Raji (cell line): ENCODE results near the gene EPHA7.

ENCODE experiments used
- POLR2A ChIP-seq: IDR thresholded peaks from 2 replicates; pipeline ENCODE4 v1.6.1; 2011; ENCODE audit warnings: low read depth, low read length, control low read depth; ENCODE audit not compliant: insufficient read depth

Gene EPHA7

DNA sequence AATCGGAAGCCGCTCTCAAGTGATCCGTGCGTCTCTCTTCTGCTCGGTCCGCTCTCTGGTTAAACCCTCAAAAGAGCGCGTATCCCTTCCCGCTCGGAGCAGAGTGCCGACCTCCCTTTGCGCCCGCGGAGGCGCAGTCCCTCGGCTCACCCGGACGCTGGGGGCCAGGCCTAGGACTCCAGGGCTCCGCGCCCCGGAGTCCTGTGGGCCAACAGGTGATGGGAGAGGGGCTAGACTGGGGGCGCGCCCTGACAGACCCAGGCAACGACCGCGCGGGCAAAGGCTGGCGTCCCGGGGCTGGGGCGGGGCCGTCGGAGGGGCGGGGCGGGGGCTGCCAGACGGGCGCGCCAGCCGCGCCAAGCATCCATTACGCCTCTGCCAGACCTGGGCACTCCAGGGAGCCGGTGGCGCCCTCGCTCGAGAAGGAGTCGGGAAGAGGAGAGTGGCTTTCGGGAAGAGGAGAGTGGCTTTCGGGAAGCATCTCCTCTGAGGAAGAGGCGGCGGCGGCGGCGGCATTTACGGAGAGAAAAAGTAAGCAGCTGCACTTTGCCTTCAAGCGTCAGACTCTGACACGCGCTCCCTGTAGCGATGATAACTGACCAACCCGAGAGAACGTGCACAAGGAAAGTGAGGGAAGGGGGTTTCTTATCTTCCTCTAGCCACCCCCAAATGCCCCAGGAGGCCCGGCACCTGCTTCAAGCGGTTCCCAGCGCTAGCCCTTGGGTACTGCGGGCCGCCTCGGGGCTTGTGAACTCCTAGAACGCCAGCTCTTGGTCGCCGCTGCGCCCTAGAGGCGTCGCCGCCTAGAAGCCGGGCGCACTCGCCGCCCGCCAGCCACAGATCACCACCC, 2.6 kb downstream of the EPHA7 start:
- TF ChIP-seq POLR2A, result no peak

DNA sequence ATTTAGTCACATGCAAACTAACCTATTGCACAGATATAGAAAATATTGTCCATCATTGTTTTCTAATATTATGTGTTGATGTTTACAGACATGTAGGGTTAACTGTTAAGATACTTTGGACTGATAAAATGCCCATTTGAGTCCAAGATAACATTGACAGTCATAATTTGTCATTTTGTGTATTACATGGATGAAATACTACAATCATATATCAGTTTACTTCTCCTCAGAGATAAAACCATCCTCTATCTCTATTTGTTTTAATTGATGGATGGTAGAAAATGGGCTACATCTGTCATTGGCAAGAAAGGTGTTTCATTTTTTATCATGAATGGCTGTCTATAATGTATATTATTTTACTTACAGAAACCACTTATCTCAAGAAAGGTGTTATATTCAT, 6.2 kb downstream of the EPHA7 start:
- TF ChIP-seq POLR2A, result no peak

DNA sequence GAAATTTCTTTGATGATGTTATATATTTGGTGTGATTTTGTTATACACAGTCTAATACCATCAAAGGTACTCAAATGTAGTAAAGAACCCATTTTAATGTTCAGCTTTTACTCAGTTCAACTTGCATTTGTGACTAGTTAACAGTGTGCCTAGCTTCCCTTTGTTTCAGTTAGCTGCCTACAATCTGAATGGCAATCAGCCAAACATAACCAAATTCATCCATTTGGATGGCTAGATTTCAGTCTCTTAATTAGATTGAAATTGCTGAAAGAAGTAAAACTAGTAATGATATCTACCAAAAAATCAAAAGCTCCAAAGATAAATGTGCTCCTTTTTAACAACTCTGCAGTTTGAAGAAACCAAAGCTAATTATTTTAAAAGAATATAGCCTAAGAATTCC, 6.9 kb downstream of the EPHA7 start:
- TF ChIP-seq POLR2A, result no peak

DNA sequence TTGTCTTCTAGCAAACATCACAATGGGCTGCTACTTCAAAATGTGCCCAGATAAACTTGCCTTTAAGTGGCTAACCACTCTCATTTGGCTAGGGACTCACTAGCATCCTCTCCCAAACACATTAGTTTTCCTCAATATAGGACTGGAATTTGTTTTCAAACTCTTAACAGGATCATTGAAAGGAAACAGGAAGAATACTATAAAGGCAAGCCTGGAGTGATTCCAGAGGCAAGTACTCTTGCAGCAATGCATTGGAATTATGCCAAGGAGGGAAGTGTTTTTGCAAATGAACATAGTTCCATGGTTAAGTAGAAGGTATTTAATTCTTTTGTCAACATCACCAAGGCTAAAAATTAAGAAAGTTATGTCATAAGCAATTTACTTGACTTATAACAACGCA, 12.2 kb downstream of the EPHA7 start:
- TF ChIP-seq POLR2A, result no peak

DNA sequence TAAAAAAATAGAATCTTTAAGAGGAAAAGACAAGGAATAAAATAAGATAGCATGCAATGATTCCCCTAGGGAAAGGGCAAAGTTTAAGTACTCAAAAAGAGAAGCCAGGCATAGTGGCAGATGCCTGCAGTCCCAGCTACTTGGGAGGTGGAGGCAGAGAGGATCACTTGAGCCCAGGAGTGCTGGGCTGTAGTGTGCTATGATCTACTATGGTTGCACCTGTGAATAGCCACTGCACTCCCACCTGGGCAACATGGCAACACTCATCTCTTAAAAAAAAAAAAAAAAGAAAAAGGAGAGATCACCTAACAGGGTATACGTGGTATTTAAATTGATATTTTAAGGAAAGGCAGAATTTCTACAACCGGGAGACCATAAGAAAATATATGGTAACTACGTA, 16.0 kb downstream of the EPHA7 start:
- TF ChIP-seq POLR2A, result no peak

DNA sequence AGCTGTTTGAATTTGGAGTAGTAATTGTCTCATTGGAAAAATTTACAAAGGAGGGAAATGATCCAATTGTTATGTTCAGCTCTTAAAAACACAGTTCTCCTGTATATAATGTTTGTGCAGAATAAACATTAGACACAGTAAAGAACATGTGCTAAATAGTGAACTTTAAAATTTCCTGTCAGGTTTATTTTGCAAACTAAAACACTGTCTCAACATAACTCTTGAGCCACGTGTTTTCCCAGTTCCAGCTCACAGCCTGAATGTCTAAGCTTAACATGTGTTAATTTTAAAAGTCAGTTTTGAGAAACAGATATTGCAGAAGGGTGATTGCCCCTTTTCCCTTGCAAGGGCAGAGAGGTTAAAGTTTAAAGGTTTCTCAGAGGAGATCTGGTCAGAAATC, 20.6 kb downstream of the EPHA7 start:
- TF ChIP-seq POLR2A, result no peak

DNA sequence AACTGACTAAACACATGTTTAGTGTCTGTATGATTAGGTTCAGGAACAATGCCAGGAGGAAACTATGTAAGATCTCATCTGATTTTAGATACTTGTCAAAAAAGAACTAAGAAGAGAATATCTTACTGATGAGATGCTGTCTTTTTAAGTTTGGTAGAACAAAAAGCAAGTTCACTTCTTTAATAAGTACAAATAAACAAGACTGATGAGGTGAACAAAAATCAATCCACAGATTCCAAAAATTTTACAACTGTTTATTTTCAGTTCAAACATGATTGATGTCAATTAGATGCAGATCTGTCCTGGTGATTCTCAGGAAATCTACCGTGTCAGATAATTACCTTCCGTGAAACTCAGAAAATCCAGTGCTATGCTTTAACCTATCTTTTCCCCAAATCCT, 24.9 kb downstream of the EPHA7 start:
- TF ChIP-seq POLR2A, result no peak

DNA sequence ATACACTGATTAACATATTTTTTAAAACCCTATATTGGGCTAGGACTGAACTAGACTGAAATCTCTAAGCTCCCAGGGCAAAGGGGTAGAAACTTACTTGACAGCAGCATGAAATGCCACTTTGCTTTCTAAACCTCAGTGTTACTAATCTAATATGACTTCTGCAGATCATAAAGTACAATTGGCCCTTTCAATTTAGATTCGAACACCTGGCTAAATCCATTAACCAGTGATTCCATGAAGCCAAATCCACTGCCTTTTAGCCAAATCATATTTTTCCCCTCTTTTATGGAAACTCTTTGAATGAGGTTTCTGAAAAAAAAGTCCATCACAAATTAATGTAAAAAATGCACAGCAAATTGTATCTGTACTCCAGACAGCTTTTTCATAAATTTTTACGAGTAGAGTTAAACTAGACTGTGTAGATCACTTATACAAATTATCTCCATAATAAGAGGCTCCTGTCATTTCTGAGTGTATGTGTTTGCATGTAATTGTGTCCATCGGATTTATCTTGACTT, 25.7 kb downstream of the EPHA7 start:
- TF ChIP-seq POLR2A, result no peak

DNA sequence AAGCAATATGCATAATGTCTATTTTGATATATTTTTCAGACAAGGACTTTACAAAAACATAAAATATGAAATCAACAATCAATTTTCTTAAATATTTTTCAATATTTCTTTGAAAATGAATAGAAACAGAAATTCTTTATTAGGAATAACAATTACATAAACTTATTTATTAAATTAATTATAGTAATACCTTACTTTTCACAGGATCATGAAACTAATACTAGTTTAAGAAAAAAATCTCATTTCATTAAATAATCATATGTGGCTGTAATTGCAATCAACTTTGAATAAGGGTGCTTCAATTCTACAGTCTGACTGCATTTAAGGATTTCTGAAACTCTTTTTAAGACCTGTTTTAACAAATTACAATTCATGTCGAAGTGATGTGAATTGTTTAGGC, 26.6 kb downstream of the EPHA7 start:
- TF ChIP-seq POLR2A, result no peak

DNA sequence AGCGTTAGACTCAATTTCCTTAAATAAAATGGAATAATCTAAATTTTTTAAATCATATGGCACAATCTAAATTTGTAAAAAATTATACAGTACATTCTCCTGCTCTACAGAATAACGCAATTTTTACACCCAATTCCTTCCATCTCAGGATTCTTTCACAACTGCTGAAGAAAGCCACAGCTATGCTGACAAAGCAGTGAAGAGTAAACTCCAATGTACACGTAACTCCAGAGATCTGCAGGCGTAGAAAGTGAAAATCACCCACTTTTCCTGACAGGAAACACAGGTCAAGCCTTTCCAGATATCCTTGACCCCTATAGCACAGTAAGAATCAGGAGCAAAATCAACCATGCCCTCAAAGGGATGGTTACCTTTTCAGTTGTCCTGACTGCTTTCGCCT, 27.4 kb downstream of the EPHA7 start:
- TF ChIP-seq POLR2A, result no peak

DNA sequence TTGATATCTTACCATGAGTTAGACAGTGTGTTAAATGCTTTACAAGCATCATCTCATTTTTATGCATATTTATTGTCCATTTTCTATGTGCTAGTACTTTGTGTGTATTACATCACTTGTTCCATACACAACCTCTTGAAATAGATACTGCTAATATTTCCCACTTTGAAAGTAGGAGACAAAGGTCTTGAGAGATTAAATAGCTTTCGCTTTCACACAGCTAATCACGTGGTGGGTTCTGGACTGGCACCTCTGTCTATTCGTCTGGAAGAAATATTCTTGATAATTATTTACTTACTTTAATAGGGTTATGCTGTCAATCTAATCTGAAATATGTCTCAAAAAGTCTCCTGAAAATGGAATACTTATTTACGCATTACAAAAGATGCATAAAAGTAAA, 30.2 kb downstream of the EPHA7 start:
- no peak for TF ChIP-seq POLR2A

DNA sequence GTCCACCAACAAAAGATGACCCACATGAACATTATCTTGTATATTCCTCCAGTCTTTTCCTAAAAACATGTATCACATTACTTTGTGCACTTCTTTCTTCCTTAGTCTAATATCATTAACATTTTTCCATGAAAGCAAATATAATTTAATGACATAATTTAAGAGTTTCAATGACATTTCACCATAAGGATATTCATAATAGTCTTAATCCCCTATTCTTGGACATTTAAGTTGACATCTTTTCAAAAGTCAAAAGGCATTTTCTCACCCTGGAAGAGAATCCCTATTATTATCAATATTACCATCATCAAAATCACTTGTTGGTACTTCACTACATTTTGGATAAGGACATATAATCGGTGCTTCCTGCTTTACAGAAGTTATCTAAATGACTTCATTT, 31.3 kb downstream of the EPHA7 start:
- no peak for TF ChIP-seq POLR2A

DNA sequence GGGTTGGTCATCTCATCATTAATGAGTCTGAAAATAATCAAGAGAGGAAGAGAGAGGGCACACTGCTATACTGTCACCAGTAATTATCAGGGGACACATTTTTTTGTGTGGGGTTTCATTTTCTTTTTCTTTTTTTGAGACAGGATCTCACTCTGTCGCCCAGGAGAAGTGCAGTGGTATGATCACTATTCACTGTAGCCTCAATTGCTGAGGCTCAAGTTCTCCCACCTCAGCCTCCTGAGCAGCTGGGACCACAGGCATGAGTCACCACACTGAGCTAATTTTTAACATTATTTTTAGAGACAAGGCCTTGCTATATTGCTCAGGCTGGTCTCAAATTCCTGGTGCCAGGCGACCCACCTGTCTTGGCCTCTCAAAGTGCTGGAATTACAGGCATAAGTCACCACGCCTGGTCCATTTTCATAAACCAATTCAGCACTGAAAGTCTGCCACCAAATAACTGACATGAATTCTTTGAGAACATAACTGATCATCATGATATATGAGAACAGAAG, 43.3 kb downstream of the EPHA7 start:
- no peak for TF ChIP-seq POLR2A

DNA sequence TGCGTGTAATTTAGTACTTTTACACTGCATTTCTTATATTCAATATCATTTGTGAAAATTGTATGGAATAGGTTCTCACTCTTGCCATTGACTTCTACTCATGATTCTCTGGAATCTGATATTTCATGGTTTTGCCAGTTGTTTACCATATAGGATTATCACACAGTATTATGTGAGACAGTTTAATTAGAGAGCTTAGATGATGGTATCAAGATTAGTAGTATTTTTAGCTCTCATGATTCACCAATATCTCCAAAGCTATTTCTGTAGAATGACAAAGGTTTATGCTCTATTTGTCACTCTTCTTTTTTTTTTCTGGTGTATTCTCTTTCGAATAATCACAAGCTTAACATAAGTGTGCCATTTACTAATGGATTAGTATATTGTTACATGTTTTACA, 45.9 kb downstream of the EPHA7 start:
- no peak for TF ChIP-seq POLR2A

DNA sequence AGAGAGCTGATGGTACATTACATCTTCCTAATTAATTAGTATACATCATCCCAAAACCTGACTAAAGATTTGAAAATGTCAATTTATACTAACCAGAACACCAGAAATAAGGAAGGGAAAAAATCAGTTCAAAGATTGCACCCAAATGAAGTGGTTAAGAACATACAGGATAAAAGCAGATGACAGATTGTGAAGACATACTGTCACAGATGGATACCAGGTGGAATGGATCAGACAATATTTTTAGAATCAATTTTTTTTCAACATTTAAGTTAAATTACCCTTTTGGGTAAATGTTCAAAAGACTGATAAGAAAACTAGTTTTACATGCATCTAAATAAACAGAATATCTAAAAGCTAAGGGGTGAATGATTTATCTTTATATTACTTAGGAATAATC, 47.6 kb downstream of the EPHA7 start:
- no peak for TF ChIP-seq POLR2A

DNA sequence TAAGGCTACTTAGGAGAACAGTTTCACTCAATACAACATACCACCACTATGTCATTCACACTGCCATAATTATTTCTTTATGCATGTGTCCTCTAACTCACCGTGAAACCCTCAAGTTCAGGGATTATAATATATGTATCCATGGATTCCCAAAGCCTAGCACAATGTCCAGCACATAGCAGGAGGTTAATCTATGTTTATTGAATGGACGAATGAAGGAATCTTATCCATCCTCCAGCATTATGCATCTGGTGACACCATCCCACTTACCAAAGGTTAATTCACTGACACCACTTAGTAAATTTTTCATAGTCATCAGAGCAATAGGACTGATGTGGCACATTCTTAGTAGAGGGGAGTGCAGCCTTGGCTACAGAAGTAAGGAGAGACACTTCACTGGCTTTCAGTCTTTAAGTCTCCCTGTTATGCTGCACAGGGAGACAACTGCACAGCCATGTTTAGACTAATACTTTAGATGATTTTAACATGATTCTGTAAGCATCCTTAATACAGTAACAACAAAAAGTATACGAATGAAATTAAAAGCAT, 49.7 kb downstream of the EPHA7 start:
- no peak for TF ChIP-seq POLR2A
